Hindlimb muscle (tissue), 1 donor: Measurements from ENCODE around the gene TRAPPC3. TPM values are rescaled to one million over a fixed set of nuclear protein-coding genes. Genes with fewer than 3 reads are reported as not detected.

Source experiments
- DNase-seq: peaks from one replicate; pipeline ENCODE4 v3.0.0-alpha.2; 2013
- polyA plus RNA-seq: library from polyadenylated mRNA; unstranded; fragments of 120-200 nt; gene quantifications from one replicate; pipeline ENCODE4 v1.2.1, GENCODE V29; 2013; ENCODE audit not compliant: insufficient read length

TRAPPC3 gene
- polyA plus RNA-seq, 1 donor = 30.3 TPM

DNA sequence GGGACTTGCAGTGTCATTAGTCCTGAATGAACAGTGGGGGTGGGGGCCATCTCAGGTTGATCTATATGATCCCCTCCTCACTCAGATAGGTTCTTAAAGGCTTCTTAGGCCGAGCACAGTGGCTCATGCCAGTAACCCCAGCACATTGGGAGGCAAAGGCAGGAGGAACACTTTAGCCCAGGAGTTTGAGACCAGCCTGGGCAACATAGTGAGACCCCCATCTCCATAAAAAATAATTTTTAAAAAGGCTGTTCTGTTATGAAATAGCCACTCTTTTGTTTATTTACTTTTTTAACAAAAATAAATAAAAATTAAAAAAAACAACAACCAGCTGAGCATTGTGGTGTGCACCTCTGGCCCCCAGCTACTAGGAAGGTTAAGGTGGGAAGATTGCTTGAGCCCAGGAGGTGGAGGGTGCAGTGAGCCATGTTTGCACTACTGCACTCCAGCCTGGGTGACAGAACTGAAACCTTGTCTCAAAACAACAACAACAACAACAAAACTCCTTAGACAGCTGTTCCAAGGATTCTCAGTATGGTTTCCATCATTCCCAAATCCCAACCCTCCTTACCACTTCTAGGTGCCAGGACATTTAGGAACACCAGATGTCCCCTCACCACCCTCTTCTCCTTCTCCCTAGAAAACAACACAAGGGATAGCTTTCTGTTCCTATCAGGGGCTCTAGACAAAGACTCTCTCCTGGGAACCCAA, 2.0 kb upstream of the TRAPPC3 start:
- DNase-seq = no peak

DNA sequence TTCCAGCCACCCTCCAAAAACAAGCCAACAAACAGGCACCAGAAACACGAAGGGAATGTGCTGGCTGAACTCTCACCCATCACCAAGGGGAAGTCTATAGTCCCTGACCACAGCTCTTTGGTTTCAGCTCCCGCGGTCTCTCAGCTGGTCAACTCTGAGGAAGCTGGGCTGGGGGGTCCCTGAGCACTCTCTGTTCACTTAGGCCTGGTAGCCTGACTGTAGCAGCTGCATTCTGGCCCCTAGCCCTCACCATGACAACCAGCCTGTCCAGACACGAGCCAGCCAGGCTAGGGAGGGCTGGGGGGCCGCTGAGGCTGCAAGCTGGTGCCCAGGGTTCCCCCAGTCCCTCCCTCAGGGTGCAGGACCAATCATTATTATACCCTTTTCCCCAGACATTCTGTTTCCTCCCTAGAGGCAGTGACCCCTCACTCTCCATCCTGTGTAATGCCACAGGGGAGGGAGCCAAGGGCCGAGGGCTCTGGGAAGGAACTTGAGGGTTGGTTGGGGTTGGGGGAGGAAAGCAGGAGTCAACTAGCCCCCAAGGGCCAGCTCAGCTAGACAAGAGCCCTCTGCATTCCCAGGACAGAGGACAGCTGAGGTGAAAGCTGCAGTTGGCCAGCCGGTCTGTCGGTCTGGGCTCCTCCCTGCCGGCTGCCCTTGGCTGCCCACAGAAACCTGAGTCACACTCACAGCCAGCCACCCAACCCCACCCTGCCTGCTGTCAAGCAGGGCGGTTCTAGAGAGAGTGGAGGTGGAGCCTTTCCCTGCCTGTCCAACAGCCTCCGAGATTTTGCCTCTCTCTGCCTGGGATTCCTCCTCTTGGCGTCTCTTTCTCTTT, 1.2 kb upstream of the TRAPPC3 start:
- DNase-seq = peak; percentile 84

DNA sequence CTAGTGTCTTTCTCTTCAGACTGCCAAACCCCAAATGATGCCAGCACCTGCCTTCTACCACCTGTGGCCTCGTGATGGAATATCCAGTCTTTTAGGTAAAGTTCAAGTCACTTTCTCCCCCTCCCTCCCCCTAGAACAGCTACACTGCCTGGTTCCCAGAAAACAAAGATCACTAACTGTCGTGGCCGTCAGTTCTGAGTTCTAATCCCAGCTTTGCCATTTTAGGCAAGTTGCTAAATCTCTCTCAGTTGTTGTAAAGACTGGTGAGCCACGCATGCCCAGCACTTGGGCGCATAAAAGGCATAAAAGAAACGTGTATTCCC, 648 bp upstream of the TRAPPC3 start:
- DNase-seq = no peak

DNA sequence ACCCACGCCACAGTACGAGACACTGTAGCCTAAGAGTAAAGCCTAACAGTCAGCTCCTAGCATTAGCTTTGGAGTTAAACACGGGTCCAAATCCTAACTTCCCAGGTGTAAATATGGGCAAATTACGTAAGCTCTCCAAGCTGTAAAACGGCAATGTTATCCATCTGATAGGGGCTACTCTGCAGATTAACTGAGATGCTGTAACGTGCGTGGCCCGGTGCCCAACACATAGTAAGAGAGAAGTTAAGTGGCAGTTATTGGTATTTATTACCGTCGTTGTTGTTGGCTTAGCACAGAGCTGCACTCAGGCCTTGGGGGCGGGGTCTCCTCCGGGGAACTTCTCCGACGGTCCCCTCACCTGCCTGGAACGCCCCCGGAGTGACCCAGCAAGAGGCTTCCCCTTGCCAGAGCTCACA, 457 bp downstream of the TRAPPC3 start:
- DNase-seq = no peak

DNA sequence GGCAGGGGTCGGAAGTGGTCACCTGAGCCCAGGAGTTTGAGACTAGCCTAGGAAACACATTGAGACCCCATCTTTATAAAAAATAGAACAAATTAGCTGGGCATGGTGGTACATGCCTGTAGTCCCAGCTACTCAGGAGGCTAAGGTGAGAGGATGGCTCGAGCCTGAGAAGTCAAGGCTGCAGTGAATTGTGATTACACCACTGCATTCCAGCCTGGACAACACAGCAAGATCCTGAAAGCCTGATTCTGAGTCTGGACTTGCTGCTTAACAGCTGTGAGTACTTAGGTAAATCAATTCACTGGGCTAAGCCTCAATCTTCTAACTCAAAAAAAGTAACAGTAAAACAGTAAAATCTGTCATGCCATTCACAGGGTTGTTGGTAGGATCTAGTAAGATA, 4.9 kb downstream of the TRAPPC3 start:
- no peak for DNase-seq

DNA sequence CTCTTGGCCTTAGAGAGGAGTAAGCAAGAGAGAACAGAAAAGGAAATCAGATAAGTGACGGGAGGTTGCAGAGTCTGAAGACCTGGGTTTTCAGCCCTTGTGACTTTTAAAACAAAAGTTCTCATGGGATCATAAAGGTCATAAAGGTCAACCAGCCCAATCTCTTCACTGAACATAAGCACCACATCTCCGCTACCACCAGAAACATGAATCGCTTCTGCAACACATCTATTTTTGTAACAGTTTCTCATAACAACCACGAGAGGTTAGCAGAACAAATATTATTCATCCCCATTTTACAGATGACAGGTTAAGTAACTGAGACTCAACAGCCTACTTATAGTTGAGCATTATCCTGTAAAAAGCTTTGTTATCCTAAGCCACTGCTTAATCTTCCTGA, 5.9 kb downstream of the TRAPPC3 start:
- DNase-seq = no peak

DNA sequence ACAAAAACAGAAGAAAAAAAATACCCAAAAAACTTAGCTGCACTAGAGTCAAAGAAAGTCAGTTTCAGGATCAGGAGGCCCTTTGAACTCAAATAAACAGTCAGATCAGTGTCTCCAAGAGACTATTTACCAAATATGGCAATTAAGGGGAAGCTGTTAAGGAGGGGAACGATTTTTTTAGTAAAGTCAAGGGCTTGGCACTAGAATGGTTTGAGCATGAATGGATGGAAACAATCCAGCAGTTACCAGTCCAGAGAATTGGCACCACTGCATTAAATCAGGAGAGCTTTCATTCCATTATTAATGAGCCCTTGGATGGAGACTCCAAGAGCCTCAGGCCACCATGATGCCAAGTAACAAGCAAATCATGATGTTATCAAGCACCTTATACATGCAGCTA, 7.2 kb downstream of the TRAPPC3 start:
- DNase-seq = no peak

DNA sequence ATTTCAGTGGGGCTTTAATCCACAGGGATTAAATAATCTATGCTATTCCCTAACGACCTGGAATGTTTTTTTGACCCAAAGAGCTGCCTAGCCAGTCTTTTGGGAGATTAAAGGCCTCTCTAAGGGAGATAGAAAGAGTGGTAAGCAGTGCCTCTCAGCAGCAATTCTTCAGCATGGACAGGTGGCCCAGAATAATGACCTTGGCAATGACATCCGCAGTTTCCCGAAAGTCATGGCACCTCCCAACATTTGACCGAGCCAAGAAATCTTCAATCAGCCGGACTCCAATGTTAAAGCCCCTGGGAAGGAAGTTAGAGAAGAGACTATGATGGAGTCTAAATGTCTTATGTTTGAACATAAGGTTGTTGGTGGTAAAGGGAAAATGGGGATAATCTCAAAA, 9.8 kb downstream of the TRAPPC3 start:
- no peak for DNase-seq

DNA sequence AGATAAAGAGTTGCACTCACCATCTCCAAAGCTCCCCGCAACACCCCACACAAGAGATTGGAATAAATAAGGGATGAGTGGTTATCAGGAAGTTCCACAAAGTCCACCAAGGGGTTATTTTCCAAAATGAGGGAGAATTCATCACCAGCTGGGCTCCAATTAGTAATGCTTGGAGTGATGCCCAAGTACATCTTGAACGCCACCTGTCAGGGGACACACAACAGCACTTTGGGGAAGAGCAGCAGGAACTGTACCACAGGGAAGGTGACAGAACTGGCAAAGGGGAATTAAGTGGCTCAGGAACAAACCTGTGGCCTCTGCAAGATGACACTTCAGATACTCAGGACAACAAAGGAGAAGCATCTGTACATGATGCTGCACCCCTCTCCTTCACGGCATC, 11.5 kb downstream of the TRAPPC3 start:
- DNase-seq = no peak

DNA sequence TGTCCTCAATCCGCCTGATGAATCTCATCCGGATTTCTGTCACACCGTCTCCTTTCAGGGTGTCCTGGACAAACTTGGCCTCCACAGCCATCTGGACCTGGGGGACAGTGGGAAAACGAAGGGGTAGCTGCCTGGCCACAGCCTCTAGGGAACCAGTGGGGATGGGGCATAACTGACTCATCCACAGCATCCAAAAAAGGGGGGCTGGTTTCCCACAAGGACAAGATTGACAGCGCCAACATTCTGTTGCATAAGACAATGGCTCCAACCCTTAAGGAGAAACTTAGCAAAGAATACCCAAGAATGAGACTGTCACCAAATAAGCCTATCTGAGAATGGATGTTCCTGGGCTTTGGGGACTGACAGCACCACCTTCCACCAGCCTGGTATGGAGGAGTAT, 12.1 kb downstream of the TRAPPC3 start:
- DNase-seq = no peak

DNA sequence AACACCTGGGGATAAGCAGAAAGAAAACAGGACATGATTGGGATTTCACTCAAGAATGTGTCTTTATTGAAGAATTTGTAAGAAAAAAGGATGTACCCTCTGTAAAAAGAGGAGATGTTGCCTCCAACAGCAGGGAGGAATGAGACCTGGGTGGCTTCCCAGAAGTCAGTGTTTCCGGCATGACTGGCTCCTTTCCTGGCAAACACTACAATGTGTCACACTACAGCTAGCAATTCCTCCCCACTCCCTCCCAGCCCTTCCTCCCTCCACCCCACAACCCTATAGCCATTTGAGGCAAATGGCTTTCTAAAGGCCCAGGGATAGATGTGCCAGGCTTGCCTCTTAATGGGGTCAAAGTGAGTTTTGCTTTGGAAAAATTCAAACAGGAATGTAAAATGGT, 12.8 kb downstream of the TRAPPC3 start:
- peak; percentile 36 for DNase-seq

DNA sequence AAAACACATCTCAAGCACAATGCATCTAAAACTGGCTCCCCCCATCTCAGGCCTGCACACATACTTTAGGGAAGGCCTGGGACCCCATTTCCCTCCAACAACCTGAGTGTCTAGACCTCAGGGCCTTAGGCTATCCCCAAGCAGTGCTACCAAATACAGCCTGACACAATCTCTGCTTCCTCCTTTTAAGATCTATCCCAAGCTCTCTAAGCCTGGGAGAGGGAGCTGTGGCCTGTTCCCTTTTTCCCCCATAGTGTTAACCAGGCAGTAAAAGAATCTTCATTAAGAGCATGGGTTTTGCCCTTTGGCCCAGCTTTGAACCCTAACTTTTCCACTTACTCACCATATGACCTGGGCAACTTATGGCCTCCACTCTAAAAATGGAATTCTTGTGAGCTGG, 13.5 kb downstream of the TRAPPC3 start:
- no peak for DNase-seq

DNA sequence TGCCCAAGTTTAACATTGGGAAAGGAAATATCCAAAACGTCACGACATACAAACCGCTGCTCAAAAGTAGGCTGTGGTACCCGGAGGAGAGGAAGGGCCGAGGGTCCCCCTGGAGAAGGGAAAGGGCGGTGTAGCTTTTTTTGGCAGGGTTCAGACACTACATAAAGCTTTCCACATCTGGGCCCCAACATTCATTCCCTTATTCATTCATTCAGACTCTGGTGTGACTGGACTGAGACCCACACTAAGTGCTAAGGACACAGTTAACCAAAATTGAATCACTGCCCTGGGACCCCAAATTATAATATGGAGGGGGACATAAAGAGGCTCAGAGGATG, 14.0 kb downstream of the TRAPPC3 start:
- peak; percentile 49 for DNase-seq

DNA sequence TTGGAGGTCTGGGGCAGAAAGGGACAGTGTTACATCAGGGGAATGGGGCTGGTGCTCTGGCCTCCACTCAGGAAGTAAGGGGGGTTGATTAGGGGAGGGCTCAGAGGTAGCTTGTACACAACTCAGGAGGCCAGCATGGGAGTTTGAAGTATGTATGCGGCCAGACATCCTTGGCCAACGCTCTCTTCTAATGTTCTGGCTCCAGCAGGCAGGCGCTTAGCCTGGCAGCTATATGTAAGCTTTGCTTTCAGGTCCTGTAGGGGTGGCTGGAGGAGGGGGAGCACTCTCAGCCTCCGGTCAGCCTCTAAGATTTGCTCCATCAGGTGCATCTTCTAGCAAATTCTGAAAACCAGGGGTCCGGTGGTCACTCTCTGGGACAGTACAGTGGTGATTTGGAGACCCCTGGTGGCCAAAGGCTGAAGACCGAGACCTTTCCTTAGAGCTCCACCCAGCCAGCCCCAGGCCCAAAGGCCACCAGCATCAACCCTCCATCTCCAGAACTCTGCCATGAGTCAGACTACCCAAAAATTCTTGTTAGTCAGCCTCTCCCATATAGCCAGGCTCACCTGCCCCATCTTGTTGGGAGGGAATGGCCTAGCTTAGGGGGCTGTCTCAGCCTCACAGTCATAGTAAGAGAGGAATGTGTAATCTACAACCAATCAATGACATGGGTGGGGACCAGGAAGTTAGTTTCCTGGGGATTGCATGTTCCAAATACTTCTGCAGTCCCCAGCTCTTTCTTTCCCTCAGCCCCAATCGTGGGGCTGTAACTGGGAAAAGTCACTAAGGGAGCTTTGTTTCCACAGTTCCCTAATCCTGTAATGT, 14.6 kb downstream of the TRAPPC3 start:
- DNase-seq = peak; percentile 79

DNA sequence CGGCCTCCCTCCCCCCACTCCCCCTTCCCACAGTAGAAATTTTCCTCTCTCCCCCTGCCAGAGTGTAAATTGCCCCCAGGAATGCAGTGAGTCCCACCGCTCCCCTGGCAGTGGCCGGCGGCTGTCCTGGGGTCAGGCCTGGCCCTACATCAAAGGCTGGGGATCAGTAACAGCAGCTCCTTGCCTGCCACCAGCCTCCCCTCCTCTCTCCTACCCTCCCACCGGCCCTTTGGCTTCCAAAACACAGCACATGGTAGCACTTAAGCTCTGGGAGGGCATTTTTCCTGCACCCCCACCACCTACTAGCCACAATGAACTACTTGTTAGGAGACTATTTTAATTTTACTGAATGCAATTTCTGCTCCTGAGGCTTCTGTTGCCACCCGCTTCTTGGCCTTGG, 15.3 kb downstream of the TRAPPC3 start:
- DNase-seq = no peak

DNA sequence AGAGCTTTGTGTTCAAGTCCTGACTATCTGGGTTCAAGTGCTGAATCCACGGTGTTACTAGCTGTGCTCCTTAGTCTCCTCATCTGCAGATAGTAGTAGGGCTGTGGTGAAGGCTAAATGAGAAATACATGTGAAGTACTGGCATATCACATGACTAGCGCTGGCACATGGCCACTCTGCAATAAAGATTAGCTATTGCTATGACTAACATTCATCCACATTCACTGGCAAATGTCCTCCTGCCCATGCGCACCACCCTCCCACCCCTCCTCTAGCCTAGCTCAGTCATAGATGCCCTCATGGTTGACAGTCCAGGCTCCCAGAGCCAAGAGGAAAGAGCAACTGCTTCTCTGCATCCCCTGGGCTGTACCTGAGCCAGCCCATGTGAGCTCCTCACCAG, 15.8 kb downstream of the TRAPPC3 start:
- DNase-seq = peak; percentile 65

DNA sequence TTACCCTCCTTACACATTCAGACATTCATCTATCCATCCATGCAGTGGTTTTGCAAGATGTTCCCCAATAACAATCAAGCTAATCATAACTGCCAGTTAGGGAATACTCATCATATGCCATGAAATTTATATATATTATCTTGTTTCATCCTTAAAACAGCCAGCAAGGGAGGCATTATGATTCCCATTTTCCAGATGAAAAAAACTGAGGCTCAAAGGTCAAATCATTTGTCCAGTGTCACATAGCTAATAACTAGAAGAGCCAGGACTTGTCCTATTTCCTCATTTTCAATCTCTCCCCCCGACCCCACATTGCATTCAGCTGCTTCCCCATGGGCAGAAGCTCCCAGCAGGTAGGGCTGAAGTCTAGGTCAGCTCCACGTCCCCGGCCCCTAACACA, 17.3 kb downstream of the TRAPPC3 start:
- DNase-seq = no peak

DNA sequence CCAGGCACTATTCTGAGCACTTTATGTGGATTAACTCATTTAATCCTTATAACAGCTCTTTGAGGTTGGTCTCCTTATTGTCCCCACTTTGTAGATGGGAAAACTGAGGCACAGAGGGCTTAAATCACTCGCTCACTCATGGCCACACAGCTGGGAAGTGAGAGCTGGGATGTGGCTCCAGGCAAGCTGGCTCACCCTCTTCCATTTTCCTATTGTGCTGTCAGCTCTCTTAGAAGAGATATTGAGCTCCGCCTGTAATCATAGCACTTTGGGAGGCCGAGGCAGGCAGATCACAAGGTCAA, 20.4 kb downstream of the TRAPPC3 start:
- DNase-seq = no peak

DNA sequence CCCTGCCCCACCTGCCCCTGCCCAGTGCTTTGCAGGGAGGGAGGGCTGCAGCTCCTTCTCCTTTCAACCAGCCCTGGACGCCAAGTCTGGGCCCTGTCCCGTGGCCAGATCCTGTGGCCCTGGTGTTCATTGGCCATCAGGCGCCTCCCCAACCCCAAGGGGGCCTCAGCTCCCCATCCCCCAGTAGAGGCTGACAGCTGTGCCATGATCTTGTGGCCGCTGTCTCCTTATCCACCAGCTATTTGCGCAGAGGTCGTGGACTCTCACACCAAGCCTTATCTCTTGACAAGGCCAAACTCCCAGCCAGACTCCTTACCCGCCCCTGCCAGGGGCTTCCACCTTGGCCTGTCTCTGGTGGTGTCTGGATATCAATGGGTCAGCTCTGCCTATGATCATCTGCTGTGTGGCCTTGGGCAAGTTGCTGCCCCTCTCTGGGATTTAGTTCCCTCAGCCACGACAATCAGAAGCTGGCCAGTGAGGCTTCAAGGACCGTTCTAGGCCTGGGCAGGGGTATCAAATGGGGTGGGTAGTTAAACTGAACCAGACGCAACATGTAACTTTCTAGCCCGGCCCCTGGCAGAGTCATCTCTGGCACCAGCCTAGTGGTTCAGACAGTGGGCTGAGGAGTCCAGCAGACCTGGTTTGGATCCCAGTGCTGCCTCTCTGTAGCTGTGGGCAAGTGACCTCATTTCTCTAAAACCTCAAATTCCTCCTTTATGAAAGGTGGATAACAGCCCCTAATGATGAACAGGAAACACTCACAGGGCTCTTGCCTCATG, 21.0 kb downstream of the TRAPPC3 start:
- no peak for DNase-seq

DNA sequence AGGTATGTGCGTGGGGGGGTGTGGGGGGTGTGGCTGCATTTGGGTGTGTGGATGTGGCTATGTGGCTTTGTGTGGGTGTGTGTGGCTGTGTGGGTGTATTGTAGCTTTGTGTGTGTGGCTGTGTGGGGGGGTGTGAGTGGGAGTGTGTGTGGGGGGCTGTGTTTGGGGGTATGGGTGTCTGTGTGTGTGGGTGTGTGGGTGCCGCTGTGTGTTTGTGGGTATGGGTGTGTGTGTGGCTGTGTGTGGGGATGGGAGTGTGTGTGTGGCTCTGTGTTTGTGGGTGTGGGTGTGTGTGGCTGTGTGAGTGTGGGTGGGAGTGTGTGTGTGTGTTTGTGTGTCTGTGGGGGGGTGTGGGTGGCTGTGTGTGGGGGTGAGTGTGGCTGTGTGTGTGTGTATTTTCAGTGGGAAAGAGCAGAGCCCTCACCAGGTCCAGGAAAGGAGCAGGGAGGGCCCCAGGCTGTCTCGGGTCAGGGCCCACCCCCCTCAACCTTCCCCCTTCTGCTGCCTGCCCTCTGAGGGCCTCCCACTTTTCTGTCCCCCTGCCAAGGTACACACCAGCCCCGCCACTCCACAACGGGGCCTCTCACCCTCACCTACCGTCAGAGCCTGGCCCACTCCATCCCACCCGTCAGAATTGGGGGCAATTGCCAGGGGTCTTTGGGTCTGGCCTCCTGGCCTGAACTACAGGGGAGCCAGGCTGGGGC, 22.3 kb downstream of the TRAPPC3 start:
- no peak for DNase-seq

DNA sequence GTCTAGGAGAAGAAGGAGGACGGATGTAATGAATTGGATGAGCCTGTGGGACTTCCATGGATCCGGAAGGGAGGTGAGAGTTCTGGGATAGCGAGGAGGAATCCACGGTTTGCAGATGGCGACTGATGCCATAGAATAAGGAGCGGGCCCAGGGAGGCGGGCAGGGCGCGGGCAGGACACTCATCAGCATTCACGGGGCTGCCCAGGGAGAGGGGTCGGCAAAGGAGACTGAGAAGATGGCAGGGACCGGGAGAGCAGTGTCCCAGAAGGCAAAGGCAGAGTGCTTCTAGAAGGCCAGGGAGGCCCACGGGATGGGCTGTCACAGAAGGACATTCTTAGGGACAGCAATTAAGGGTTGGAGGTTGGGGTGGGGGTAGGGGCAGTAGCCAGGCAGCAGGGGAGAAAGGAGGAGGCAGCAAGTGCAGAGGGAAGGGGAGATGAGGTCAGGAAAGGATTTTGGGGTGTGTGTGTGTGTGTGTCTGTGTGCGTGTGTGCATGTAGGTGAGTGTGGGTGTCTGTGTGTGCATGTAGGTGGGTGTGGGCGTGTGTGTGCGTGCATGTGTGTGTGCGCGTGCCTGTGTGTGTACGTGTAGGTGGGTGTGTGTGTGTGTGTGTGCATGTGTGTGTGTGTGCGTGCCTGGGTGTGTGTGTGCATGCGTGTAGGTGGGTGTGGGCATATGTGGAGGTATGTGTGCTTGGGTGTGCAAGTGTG, 23.1 kb downstream of the TRAPPC3 start:
- DNase-seq = no peak
